Skeletal muscle cell (primary cell): ENCODE data around the gene RUFY1.

Experiments used
- DNase-seq: peaks from one replicate; pipeline ENCODE4 v3.0.0-alpha.2; 2010; ENCODE audit warnings: low read depth
- H3K4me3 ChIP-seq: 2 replicates; pipeline ENCODE4 v1.5.1; 2011; ENCODE audit warnings: low read depth, mild to moderate bottlenecking, control low read depth, low read length, moderate library complexity

RUFY1 gene

DNA sequence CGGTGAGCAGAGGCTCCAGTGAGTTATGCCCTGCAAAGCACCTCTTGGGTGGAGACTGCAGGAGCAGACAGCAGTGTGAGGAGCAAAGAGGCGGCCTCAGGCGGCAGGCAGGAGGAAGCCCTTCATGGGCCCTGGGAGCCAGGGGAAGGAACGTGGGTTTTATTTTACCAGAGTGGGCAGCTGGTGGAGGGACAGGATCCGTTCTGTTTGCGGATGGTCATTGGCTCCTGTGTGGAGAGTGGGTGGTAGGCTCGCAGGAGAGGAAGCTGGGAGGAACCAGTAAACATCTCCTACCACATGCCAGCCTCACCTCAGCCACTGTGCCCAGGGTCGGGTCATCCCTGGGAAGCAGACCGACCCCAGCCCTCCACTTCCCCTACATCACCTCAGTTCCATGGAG lies 48.7 kb downstream of the RUFY1 start:
- no peak overlapping the region for H3K4me3 ChIP-seq
- DNase-seq, result no peak

DNA sequence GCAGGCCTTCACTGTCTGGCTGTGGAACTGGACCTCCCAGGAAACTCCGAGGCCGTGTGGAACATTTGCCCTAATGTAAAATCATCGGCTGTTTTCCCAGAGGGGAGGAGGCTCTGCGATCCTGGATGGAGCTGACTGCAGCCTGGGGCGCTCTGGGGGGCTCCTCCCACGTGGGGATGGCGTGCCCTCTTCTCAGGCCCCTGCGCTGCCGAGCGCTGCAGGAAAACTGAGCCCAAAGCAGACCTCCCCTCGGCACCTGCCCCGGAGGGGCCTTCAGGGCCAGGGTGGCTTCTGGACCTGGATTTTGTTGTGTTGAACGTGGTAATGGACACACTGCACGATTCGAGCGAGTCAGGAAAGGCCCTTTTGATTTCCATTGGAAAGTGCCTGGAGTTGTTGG lies 49.2 kb downstream of the RUFY1 start:
- H3K4me3 ChIP-seq, result no peak overlapping the region
- DNase-seq, result no peak

DNA sequence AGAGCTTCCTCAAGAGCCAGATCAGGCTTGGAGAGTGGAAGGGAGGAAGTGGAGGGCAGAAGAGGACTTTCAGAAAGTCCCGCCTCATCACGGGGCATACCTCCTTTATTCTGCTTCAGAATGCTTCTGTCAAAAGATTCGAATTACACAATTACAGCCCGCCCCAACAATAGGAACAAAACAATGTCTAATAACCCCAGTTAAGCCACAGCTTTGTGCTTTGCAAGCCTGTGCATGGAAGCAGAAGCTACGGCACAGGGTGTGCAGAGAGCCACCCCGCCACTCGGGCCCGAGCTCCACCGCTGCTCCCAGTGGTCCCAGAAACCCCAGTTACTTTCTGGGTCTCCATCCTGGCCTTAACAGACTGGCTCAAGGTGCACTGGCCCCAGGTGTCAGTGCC lies 49.6 kb downstream of the RUFY1 start:
- H3K4me3 ChIP-seq, result no peak overlapping the region
- no peak for DNase-seq

DNA sequence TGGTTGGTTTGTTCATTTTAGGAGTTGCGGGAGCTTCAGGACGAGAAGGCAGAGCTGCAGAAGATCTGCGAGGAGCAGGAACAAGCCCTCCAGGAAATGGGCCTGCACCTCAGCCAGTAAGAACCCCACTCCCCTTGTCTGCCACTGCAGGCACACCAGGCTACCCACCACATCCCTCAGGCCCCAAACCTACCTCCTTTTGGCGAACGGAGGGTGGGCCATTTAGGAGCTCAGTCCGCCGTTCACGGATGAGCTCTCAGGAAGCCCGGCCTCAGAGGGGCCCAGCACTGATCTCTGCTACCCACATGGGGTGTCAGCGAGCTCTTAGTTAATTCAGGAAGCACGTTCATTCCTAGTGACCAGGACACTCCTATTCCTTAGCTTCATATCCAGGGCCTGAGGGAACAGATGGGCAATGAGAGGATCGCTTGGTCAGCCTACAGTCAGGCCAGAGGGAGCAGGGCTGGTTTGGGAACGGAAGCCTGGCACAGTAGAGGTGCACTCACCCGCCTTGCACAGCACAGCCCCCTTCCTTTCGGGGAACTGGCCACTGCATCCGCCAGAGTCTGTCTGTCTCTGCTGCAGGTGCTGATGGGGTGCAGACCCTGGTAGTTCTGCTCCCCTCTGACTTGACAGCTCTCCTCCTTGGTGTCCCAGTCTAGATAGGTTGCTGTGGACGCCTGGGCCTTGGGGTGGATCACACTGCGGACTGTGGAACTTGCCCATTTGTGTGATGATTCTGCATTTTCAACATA lies 51.7 kb downstream of the RUFY1 start:
- DNase-seq, result no peak
- no peak overlapping the region for H3K4me3 ChIP-seq

DNA sequence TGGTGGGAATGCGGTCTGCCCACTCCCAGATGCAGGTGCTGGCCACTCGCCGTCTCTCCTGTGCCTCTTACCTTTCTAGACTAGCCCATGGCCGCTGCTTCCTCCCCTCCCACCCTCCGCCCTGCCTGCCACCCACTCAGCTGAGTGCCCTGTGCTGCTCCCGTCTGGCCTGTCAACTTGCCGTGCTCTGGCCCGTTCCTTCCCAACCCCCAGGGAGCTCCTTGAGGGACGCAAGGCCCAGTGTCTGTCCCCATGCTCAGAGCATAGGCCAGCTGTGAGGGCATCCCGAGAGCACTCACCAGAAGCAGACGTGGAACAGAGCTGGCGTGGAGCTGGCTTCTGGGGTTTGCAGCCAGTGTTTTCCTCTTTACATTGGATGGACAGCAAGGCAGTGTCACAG lies 53.0 kb downstream of the RUFY1 start:
- DNase-seq, result no peak
- no peak overlapping the region for H3K4me3 ChIP-seq

DNA sequence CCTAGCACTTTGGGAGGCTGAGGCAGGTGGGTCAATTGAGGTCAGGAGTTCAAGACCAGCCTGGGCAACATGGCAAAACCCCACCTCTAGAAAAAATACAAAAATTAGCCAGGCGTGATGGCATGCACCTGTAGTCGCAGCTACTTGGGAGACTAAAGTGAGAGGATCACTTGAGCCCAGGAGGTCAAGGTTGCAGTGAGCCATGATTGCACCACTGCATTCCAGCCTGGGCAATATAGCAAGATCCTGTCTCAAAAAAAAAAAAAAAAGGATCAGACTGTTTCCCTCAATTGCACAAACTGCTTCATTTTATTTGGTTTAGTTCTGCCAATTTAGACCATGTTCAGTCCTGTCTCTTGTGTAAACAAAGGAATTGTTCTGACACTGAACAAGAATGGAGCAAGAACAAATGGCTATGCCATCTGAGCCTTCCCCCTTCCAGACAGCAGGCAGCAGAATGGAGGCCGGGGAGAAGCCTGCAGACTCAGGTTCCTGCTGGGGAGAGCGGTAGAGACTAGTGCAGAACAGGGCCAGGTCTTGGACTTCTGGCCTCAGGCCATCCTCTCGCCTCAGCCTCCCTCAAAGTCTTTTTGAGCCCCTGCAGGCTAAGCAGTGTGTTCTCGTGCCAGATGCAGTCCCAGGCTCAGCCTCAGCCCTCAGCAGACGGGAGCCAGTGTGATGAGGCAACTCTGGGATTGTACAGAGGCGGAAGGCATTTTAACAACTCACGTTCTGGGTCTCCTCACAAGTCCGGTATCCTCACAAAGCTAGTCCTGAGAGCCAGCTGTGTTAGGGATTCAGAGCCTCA lies 54.9 kb downstream of the RUFY1 start:
- DNase-seq, result no peak

DNA sequence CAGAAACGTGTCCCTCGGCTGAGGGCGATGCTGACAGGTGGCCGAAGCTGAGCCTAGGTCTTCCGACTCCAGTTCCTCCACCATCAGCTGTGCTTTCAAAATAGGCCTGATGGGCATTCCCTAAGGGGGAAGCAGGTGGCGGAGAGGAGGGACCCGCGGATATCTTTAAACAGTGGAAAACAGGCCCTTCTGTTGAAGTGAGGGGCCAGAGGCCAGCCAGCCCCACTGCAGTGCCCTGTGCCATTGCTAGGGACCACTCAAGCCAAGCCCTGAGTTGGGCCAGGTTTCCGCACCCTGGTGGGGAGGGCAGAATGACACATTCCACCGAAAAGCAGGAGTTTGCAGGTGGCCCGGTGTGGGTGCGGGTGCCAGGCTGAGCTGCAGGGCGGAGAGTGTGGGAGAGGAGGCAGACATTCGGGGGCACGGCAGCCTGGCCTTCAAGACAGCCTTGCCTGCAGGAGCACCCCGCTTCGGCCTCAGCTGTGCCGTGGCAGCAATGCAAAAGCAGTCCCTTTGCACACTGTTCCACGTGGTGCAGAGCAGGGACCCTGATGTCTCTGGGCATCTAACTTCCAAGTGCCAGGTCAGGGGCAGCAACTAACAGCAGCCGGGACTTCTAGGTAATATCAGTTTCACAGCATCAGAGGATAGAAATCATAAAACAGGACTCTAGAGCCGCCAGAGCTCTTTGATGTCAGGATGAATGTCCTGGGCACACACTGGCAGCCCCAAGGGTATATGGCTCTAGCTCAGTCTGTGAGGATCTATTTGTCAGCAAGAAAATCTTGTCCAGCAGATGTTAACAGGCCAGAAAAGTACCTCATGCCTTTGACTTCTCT lies 55.9 kb downstream of the RUFY1 start:
- DNase-seq, result no peak
- no peak overlapping the region for H3K4me3 ChIP-seq

More for the DNA sequence above, 54.9 kb downstream of the RUFY1 start:
- no peak overlapping the region for H3K4me3 ChIP-seq

DNA sequence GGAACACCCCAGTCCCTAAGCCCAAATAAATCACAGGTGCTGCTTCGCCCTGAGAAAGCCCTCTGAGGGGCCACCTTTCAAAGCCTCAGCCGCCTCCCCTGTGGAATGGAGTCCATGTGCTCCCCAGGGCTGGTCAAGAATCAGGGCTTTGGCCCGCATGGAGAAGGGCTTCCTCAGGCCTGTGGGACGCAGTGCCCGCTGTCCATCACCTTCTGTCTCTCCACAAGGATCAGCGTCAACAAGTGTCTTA lies 56.5 kb downstream of the RUFY1 start:
- DNase-seq, result no peak
- H3K4me3 ChIP-seq, result no peak overlapping the region

DNA sequence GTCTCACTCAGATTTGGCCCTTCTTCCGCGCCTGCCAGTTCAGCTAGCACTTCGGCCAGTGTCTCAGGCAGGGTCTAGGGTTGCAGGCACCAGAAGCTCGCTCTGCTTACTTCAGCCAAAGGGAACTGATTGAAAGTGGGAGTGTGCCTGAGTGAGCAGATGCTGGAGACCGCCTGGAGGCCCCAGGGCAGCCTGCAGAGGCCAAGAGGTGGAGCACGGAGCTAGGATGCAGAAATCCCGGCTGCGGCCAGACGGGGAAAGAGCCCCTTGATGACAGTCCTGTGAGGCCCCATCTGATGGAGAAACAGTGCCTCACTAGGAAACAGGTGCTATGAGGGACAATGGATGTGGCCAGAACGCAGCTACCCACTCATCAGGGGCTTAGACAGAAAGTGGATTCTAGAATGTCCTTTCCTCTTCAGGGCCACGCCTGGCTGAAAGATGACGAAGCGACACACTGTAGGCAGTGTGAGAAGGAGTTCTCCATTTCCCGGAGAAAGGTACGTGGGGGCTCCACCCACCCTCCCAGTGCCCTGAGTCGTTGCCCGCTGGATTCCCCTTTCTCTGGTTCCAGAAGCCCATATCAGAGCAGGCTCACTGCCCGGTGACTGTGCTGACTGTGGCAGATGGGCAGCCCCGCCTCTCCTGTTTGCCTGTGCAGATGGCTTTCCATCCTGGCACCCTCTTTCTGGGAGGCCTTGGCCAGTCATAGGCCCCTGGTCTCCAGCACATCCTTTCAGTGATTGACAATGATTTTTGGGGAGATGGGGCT lies 57.0 kb downstream of the RUFY1 start:
- no peak overlapping the region for H3K4me3 ChIP-seq
- DNase-seq, result no peak

DNA sequence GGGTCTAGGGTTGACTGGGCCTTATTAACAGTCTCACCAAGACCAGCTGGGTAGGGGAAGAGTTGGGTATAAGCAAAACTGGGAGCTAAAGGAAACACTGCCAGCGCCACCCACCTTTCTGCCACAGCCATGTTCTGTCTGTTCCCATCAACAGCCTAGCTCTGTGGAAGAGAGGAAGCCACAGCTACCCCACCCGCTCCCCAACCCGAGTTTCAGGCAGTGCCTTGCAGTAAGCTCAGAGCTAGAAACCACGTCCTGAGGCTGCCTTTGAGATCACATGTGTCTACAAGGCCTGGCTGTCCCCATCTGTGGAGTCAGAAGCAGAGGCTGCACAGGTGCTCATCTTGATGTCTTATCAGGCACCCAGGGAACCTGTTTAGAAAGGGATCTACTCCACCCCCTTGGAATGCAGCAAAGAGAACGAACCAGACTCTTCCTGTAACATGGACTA lies 57.8 kb downstream of the RUFY1 start:
- DNase-seq, result no peak
- H3K4me3 ChIP-seq, result no peak overlapping the region

DNA sequence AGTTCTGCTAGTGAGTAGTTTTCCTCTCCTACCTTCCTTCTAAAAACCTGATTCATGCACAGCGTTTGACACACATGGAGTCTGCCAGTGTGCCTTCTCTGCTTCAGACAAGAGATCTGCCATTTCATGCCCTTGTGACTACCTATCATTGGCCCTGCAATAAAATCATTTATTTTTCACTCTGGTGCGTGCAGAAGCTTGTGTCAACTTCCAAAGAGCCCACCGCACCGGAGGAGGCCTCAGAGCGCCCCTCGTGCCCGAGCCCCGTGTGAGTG lies 59.4 kb downstream of the RUFY1 start:
- H3K4me3 ChIP-seq, result no peak overlapping the region
- DNase-seq, result no peak

DNA sequence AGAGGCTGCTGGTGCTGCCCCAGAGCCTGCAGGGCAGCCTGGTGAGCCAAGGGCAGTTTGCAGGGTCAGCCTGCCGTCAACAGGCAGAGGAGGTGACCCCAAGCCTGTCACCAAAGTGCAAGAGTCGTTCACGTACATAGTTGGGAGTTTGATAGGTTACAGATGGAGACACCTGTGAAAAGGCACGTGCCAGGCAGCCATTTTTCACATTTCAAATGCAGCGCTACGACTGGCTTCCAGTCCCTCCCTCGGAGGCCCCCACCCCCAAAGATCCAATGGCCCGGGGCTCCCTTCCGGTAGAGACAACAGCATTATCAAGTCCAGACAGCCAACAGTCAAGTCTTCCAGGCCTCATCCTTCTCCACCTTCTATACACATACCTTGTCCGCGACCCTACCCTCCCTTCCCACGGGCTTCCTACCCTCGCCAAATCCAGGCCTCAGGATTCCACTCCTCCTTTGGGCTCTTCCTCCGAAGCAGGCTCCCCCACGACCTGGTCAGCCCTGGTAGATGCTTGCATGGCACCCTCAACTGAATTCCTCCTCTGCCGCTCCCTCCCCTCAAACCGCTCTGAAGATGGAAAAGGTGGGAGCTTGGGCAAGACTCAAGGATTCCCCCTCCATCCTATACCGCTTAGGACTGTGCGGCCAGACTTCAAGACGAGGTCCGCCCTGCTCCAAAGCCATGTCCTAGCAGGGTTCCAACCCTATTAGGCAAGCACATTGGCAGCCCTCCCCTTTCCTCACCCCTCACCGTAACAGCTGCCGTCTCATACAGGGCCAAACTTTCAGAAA lies 60.0 kb downstream of the RUFY1 start:
- H3K4me3 ChIP-seq, result no peak overlapping the region
- DNase-seq, result no peak

DNA sequence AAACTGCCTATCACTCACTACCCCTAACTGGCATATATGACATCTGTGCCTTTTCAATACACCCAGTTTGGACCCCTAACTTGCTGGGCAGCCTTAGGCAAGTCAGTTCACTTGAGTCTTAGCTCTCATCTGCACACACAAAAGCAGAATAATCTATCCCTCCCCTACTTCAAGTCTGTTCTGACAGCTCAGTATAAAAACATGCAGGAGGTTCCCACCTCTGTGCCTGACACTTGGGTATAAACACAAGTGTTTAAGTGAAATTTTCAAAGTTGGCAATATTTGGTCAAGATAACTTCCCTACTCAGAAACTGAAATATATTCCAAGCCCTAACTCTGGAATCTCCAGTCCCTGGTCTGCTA lies 60.5 kb downstream of the RUFY1 start:
- DNase-seq, result no peak
- H3K4me3 ChIP-seq, result no peak overlapping the region

DNA sequence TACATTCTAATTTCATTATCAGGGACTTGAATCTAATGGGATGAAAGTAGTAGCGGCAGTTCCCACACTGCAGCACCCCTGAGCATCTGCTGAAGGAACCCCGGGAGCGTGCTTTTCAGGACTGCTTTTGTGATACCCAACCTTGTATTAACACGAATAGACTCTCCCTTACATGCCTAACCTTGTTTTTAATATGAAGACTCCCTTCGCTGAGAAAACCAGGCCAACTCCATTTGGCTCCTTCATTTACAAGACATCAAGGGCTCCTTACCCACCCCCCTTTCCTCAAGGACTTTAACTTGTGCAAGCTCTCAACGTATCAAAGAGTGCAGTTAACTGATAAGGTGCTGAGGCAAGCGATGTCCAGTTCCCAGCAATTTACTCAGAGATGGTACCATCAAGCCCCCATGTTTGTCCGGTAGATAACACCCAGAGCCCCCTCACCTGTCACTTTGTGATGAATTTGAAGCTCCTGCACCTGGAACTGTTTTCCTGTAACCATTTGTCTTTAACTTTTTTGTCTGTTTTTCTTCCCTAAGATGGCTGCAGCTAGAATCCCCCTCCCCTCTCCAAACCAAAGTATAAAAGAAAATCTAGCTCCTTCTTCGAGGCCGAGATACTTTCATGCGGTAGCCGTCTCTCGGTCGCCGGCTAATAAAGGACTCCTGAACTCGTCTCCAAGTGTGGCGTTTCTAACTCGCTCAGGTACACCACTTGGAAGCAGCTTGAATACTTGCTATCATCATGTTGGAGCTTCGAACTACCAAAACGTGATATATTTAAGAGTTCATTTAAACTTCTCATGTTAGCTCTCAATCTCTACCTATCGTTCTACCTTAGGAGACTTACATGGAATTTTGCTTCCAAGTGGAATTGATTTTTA lies 62.5 kb downstream of the RUFY1 start:
- DNase-seq, result no peak
- no peak overlapping the region for H3K4me3 ChIP-seq

DNA sequence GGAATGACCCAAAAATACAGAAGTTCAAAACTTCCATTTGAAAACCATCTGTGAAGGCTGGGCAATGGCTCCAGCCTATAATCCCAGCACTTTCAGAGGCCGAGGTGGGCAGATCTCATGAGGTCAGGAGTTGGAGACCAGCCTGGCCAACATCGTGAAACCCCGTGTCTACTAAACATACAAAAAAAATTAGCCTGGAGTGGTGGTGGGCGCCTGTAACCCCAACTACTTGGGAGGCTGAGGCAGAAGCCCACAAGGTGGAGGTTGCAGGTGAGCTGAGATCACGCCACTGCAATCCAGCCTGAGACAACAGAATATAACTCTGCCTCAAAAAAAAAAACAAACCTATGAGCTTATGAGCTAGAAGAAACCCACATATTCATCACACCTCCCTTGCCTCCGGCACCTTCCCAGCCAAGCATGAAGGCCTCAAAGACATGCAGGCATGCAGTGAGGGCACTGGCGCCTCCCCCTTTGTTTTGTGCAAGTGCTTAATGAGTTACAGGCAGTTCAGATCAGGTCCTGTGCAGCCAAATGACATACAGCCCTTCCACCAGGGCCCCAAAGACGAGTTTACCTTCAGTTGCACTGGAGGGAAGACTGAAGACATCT lies 63.2 kb downstream of the RUFY1 start:
- no peak for DNase-seq
- H3K4me3 ChIP-seq, result no peak overlapping the region

DNA sequence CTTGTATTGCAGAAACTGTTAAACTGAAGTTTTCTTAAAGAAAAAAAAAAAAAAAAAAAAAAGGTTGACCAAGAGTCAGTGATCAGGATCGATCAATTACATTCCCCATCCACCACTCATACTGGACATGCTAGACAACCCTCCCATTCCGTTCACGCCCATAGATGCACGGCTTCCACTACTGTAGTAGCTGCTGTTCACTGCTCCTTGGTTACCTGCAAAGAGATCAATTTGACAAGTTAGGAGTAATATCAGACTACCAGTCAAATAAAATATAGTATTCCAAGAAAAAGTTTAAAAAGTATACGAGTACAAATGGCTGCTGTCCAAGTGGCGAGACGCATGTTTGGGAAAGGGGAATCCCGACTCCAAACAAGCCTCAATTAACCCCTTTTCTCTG lies 64.4 kb downstream of the RUFY1 start:
- no peak for DNase-seq
- H3K4me3 ChIP-seq, result no peak overlapping the region

DNA sequence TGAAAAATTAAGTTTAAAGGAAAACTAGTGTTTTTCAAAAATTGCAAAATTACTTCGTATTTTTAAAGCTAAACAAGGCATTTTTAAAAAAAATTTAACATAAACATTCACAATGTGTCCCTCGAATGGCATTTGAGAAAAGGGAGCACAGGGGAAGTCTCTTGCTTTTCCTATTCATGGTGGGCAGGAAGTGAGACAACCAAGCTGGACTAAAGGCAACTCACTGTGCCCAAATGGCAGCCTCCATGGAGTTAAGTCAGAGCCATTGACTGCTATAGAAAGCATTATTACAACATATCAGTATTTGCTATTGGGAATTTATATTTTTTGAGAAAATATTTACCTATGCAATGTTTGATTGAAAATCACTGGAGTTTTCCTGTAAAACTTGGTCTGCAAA lies 64.8 kb downstream of the RUFY1 start:
- no peak for DNase-seq
- H3K4me3 ChIP-seq, result no peak overlapping the region

DNA sequence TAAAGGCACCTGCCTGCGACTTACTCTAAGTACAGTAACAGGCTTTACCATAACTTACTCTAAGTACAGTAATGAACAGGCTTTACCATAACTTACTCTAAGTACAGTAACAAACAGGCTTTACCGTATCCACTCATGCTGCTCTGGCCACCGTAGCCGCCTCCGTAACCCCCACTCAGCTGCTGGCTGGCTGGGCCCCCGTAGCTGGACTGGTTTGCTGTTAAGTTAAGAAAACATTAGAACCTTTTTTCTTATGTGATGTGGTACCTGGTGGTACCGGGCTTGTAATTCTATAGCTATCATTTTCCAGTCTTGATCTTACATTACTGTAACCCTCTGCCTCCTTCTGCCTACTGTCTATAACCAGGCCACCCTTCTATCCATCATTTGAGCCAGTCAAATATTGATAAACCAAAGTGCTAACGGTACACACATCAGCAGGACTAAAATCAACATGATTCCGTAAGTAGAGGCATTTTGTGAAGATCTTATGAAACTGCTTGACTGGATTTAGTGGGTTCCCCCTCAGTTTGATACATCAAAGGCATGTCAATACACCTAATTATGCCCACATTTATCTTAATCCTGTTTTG lies 65.7 kb downstream of the RUFY1 start:
- no peak overlapping the region for H3K4me3 ChIP-seq
- DNase-seq, result no peak
